Stimulated activated CD8-positive, alpha-beta memory T cell treated with anti-CD3 and anti-CD28 coated beads, Interleukin-7, amount 100 ng/mL, for 1 hour (primary cell): Measurements from ENCODE around the gene TNS3.
"Not testable (repeated sequence)": the region's sequence is repeated elsewhere in the genome, so short reads cannot be mapped to it uniquely, and the experiment has no call there.

ENCODE experiments used
- DNase-seq, 2 donors: peaks; one replicate each; pipeline ENCODE4 v3.0.0-alpha.2; 2020; ENCODE audit warnings: low read depth in 2 of 2

The TNS3 gene

GRCh38 chr7:47602272-47603004 lies 20.5 kb upstream of the TNS3 start:
- DNase-seq, result no peak

DNA sequence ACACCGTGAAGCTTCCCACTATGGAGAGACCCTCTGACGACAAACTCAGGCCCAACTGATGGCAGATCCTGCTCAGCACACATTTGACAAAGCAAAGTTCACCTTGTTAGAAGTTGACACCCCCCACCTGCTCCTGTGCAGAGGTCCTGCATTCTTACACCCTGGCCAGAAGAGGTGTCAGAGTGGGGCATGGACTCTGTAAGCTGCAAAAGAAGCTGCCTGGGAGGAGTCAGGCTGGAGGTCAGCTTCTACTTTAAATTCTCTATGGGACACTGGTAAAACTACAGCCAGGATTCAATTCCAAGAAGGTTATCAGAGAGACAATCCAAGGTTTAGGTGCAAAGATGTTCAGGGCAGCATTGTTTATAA lies 20.0 kb upstream of the TNS3 start:
- no peak for DNase-seq

GRCh38 chr7:47601119-47601880 lies 19.4 kb upstream of the TNS3 start:
- DNase-seq, result no peak

DNA sequence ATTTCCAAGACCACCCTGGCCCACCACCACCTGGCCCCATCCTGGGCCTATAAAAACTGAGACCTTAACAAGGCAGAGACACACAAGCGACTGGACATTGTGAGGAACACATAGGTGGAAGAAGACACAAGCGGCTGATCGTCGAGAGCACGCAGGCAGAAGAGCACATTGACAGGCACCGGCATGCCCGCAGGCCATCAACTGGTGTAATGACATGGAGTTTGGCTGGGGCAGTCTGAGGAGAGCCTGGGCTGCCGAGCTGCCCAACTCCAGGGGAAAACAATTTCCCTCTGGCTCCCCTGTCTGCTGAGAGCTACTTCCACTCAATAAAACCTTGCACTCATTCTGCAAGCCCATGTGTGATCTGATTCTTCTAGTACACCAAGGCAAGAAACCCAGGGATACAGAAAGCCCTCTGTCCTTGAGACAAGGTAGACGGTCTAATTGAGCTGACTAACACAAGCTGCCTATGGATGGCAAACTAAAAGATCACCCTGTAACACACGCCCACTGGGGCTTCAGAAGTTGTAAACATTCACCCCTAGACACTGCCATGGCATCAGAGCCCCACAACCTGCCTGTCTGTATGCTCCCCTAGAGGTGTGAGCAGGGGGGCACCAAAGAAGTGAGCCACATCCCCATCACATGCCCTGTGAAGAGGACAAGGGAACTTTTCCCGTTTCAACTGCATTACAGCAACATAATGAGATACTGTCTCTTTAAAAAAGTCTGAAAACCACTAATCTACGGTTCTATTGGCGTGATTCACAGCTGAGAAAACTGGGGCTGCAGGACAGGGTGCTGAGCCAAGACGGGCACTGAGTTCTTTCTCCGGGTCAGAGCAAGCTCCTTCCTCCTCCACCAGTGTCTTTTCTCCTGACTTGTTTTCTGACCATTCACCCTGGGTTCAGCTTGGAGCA lies 18.5 kb upstream of the TNS3 start:
- no peak for DNase-seq

- DNase-seq, result no peak
Measured at GRCh38 chr7:47597379-47597778, 15.5 kb upstream of the TNS3 start.

DNA sequence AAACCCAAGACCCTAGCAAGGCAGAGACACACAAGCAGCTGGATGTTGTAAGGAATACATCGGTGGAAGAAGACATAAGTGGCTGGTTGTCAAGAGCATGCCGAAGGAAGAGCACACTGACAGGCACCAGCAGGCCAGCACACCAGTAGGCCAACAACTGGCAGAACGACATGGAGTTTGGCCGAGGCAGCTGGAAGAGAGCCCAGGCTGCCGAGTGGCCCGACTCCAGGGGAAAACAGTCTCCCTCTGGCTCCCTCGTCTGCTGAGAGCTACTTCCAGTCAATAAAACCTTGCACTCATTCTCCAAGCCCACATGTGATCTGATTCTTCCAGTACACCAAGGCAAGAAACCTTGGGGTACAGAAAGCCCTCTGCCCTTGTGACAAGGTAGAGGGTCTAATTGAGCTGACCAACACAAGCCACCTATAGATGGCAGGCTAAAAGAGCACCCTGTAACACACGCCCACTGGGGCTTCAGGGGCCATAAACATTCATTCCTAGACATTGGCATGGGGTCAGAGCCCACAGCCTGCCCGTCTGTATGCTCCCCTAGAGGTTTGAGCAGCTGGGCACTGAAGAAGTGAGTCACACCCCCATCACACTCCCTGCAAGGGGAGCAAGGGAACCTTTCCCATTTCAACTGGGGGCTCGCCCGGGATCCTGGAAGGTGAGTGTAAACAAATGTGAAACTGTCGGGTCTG lies 14.7 kb upstream of the TNS3 start:
- DNase-seq, result no peak

DNA sequence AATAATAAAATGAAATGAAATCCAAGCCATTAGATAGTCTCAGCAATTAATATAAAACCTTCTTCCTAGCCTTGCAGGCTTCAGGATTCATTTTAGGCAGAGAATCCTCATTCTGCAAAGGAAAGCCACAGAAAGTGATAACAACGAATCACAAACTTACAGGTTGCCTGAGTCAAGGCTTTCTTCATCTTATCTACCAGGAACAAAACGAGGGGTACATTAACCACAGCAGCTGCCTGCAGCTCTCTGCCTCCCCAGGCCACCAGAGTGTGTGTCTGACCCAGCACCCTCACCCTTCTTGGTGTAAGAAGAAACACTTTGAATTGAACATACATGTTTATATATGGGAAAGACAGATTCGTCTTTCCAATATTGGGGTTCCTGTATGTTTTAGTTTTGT lies 12.5 kb upstream of the TNS3 start:
- DNase-seq, result no peak

- DNase-seq, result no peak
Measured at GRCh38 chr7:47591655-47592572, 10.0 kb upstream of the TNS3 start.

DNA sequence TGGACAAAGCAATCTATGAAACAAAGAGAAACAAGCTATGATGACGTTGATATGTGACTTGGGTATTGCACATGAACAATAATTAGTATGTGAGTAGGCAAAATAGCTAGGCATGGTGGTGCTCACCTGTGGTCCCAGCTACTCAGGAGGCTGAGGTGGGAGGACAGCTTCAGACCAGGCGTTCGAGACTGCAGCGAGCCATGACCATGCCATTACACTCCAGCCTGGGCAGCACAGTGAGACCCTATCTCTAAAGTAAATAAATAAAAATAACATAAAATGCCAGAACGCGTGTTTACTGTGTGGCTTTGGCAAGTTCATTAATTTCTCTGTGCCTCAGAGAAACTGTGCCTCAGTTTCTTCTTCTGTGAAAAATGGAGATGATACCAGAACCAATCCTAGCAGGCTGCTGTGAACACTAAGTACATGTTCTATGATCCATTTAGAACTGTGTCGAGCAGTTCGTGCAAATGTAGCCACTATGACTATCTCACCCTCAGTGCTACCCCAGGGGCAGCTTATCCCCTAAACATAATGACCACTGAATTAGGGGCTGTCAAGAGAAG lies 9.3 kb upstream of the TNS3 start:
- no peak for DNase-seq

DNA sequence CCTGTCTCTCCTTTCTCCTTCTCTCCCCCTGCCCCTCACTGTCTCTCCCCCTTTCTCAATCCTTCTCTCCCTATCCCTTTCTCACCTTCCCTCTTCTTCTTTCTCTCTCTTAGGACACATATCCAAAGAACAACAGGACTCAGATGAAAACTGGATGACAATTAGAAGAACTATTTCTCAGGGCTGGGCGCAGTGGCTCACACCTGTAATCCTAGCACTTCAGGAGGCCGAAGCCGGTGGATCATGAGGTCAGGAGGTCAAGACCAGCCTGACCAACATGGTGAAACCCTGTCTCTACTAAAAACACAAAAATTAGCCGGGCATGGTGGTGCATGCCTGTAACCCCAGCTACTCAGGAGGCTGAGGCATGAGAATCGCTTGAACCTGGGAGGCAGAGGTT lies 8.3 kb upstream of the TNS3 start:
- not testable (repeated sequence) for DNase-seq

- DNase-seq, result no peak
Measured at GRCh38 chr7:47588704-47589225, 6.9 kb upstream of the TNS3 start.

- no peak for DNase-seq
Measured at GRCh38 chr7:47587976-47588375, 6.1 kb upstream of the TNS3 start.

DNA sequence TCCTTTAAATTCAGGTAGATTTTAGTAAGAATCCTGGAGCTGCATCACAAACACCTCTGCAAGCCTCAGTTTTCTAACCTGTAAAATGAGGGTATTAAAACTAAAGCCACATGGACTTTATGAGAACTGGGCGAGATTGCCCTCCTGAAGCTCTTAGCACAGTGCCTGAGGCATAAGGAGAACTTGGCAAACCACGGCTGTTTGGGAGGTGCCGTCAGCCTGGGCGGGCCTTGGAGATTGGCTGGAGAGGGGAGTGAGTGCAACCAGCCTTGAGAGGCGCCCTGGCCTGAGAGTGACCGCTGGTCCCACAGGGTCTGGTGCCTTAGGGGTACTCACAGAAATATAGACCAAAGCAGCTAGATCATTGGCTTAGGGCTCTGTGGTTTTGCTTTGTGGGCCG lies 5.4 kb upstream of the TNS3 start:
- DNase-seq, result no peak

DNA sequence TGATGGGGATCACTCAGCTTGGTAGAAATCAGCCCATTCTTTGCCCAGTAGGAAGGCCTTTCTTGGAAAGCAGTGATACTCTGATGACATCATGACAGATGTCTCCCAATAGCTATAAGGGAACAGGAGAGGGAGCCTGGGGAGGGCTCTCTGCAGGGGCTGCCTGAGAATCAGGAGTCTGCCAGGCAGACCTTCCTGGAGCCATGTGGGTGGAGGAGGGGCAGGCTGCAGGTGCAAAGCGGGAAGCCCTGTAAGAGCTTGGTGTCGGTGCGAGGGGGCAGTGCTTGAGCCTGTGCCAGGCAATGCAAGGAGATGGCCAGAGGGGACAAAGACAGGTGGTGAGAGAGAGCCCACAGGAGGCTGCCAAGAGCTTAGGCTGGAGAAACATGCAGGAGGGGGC lies 5.0 kb upstream of the TNS3 start:
- DNase-seq, result no peak

GRCh38 chr7:47586161-47586670 lies 4.3 kb upstream of the TNS3 start:
- DNase-seq, result not testable (repeated sequence)

DNA sequence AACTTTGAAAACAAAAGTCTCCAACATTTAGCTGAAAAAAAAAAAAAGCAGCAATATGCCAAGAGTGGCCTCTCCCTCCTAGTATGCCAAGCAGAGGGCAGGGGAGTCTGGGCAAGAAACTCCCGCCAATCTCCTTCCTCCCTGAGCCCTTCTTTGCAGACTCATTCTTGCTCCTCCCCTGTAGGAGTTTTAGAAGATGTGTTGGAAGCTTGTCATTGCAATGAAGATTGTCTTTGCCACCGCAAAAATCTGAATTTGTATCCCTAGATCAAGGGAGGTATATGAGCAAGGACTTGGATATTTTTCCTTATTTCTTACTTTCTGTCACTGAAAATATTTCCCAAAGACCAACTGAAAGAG lies 2.6 kb upstream of the TNS3 start:
- no peak for DNase-seq

DNA sequence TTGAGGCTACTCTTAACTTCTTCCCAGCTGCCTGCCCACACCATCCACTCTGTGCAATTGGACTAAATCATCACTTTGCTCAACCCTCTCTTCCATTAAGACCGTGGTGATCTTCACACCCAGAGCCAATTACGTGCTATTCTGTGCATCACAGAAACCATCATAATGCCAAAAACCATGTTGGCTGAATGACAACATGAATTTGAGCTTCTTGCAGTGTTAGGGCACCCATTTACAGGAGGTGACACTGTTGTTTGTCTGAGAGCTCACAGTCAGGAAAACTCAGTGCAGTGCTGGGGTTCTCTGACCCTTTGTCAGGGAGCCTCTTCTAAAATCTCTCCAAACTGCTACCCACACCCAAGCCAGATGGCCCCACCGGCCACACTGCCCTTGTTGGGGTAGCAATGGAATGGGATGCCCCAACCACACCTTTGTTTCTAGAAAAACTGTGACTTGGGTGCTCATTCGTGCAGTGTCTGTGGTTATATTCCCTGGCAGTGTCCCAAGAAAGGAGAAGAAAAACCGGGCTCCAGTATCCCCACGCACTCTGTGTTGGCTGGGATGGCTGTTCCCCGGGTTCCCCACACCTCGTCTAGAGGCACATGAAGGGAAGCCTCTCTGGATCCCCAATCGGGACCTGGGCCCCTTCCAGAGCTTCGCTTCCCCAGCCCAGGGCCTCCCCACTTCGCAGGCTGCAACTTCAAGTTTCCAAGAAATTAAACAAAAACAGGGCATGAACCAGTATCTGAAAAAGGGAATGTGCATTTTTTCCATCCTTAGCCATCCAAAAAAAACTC lies 2.0 kb upstream of the TNS3 start:
- no peak for DNase-seq

DNA sequence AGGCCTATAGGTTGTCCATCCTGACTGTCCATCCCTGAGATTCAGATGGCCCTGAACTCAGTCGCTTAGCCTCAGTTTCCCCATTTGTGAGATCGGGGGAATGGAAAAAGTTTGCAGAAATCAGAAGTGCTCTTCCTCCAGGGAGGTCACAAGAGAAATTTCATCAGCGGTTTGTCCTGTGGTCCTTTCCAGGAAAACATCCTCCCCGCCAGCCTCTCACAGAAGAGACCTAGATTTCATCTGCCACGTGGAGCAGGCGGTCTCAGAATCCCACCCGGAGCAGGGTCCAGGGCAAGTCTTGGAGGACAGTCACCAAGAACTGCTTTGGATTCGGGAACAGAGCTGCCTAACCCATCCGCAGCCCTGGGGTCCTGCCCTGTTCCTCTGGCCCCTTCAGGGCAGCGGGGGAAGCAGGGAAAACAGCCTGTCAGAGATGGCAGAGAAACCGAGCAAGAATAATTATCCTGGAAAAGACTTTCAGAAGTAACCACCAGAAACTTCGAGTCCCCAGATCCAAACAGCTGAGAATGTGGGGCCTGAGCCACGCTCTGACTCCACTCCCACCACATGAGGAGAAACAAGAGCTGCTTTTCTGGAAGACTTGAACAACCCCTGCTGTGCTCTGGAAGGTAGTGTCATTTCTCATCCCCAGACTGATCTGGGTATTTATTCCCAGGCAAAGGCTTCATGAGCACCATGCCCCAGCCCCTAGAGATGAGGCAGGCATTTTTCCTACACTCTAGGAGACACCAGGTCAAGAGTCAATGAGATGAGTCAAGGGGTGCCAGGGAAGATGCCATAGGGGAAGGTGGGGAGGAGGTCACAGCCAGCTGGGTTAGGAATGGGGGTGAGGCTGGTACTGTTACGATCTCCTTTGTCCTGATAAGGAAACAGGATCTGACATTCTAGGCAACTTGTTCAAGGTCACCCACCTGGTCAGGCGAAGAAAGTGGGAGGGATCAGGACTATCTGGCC lies 1.1 kb upstream of the TNS3 start:
- no peak for DNase-seq
